ENCODE measurements around the gene UBE2Z.

DNA sequence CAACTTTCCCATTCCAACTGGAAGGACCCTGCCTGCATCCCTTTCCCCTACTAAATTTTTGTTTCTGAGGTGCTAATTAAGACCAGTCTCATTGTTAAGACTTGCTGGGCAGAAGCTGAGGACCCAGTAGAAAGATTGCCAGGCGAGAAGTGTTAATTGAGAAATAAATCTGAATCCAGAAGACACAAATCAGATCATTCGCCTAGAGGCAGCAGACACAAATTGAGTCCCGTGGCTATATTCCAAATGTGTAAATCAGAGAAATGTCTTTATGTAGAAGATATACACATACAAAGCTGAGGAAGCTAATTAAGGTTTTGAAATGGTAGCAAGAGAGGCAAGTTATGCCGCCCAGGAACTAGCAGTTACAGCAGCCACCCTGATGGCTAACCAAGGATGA, 47.8 kb upstream of the UBE2Z start:
- TF ChIP-seq CTCF (IDR thresholded peaks at IDR 0.05) (no peak), POLR2A (IDR thresholded peaks at IDR 0.05) (no peak)
